ENCODE measurements around the gene SLC4A1. TPM values are rescaled to one million over a fixed set of nuclear protein-coding genes. Genes with fewer than 3 reads are reported as not detected.

The SLC4A1 gene
- total and polyA plus RNA-seq, 4 donors: 0.14 to 1,478 TPM; not detected in 2

DNA sequence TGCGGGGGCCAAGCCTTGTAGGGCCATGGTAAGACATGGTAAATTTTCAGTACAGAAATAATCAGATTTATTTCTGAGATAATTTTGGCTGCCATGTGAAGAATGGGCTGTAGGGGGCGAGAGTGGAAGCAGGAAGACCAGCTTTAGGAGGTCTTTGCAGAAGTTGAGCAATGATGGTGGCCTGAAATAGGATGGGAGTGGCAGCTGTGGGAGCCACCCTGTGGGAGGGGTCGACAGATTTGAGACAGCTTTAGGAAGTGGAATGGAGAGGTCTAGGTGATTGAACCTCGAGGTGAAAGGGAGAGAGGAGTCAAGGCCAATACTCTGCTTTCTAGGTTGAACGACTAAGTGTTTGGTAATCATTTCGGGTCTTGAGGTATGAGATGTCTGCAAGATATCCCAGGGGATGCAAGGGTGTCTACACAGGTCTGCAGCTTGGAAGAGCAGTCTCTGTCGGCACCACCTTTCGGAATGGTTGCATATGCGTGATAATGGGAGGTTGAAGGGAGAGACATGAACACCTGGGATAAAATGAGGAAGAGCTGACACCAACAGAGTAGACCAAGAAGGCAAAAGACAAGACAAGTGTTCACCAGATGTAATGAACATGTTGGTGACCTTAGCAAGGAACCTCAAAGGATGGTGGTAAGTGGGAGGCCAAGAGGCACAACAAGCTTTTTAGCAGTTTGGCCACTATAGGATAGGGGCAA, 64.0 kb downstream of the SLC4A1 start:
- Histone ChIP-seq H3K9me3 (ENCODE audit: control insufficient read depth in 4 of 4, low read length in 3 of 4) (no peaks in the 10 kb centered on the region), H3K4me1 (ENCODE audit: control insufficient read depth in 4 of 4, insufficient read depth in 4 of 4, low read length in 3 of 4) (peaks cover 0 to 11% (median 4%) of the 10 kb centered on the region in 4 donors), H3K27ac (ENCODE audit: low read depth in 1 of 2, low read length in 2 of 2) (no peak overlapping the region), H3K36me3 (ENCODE audit: control insufficient read depth in 4 of 4, insufficient read depth in 3 of 4, low read depth in 1 of 4, low read length in 3 of 4) (peaks cover 1 to 19% (median 15%) of the 10 kb centered on the region in 4 donors), H3K9ac (ENCODE audit: low read depth in 1 of 2, low read length in 2 of 2) (no peak overlapping the region), H3K27me3 (ENCODE audit: control insufficient read depth in 4 of 4, insufficient read depth in 4 of 4, low read length in 3 of 4) (no peaks in the 10 kb centered on the region), H3K4me3 (ENCODE audit: low read depth in 1 of 3, low read length in 3 of 3) (no peak overlapping the region)
- DNase-seq (ENCODE audit: low spot score): no peak
- TF ChIP-seq, protein P1, sequence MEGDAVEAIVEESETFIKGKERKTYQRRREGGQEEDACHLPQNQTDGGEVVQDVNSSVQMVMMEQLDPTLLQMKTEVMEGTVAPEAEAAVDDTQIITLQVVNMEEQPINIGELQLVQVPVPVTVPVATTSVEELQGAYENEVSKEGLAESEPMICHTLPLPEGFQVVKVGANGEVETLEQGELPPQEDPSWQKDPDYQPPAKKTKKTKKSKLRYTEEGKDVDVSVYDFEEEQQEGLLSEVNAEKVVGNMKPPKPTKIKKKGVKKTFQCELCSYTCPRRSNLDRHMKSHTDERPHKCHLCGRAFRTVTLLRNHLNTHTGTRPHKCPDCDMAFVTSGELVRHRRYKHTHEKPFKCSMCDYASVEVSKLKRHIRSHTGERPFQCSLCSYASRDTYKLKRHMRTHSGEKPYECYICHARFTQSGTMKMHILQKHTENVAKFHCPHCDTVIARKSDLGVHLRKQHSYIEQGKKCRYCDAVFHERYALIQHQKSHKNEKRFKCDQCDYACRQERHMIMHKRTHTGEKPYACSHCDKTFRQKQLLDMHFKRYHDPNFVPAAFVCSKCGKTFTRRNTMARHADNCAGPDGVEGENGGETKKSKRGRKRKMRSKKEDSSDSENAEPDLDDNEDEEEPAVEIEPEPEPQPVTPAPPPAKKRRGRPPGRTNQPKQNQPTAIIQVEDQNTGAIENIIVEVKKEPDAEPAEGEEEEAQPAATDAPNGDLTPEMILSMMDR (IDR thresholded peaks at IDR 0.05; ENCODE audit: low read depth, low read length, missing input control): peak; percentile 56
- TF ChIP-seq MAX (IDR thresholded peaks at IDR 0.05) (no peak), RAD21 (IDR thresholded peaks at IDR 0.05) (peak; percentile 58 to 67), NR2F2 (IDR thresholded peaks at IDR 0.05) (no peak)
- WGBS: 61% methylated on average over 9 of the region's 9 CpGs

DNA sequence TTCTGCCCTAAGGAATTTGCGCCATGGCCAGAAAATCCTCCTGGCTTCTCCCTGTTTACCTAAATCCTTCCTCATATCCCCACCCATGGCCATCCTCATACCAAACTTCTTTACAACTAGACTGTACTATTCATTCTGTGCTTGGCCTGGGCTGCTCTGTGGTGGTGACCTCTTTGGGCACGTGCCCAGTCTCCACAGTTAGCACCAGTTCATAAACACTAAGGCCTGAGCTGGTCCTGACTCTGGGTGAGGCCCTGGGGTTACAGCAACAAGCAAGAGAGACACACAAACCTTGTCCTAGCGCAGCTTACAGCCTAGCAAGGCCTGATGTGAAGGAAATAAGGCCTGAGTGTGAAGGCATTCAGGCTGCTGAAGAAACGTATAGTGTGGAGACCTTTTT, 65.2 kb downstream of the SLC4A1 start:
- Histone ChIP-seq H3K4me1 (ENCODE audit: control insufficient read depth in 4 of 4, insufficient read depth in 4 of 4, low read length in 3 of 4) (peaks cover 6 to 14% (median 12%) of the 10 kb centered on the region in 4 donors), H3K9me3 (ENCODE audit: control insufficient read depth in 4 of 4, low read length in 3 of 4) (no peaks in the 10 kb centered on the region), H3K27ac (ENCODE audit: low read depth in 1 of 2, low read length in 2 of 2) (no peak overlapping the region), H3K9ac (ENCODE audit: low read depth in 1 of 2, low read length in 2 of 2) (no peak overlapping the region), H3K36me3 (ENCODE audit: control insufficient read depth in 4 of 4, insufficient read depth in 3 of 4, low read depth in 1 of 4, low read length in 3 of 4) (peaks cover 1 to 11% (median 7%) of the 10 kb centered on the region in 4 donors), H3K4me3 (ENCODE audit: low read depth in 1 of 3, low read length in 3 of 3) (no peak overlapping the region), H3K27me3 (ENCODE audit: control insufficient read depth in 4 of 4, insufficient read depth in 4 of 4, low read length in 3 of 4) (no peaks in the 10 kb centered on the region)
- no peak for DNase-seq (ENCODE audit: low spot score)
- TF ChIP-seq YY1 (IDR thresholded peaks at IDR 0.05) (no peak), HNF4G (IDR thresholded peaks at IDR 0.05) (no peak), MAX (IDR thresholded peaks at IDR 0.05) (no peak), EGR1 (IDR thresholded peaks at IDR 0.05; ENCODE audit: low read depth in 2 of 2) (no peak)
- WGBS: 78% methylated on average over 4 of the region's 4 CpGs

DNA sequence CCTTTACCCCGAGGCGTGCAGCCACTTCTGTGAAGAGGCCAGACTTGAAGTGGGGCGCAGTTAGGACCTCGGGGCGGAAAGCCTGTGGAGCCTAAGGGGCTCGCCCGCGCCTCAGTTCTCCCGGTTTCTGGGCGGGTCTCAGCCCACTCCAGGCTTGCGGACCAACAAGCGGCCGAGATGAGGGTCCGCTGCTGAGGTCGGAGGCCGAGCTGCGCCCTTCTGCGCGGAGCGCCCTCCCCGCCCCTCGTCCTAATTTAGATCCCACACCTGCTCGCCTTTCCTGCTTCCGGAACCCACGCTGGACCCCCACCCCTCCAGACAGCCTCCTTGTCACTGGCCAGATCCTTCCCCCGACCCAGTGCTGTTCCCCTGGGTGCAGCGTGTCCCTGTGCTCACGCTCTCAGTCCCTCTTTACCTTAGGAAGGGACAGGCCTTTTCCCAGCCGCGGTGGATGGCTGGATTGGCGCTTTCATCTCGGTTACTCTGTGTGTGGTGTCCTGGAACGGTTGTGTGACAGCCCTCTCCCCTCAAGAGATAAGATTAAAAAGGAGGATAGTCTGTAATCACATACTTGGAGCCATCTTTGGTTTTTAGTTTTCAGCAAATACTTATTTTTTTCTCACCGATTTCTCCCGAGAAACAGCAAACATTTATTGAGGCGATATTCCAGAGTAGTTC, 67.3 kb downstream of the SLC4A1 start:
- H3K4me3 ChIP-seq (ENCODE audit: low read depth in 1 of 3, low read length in 3 of 3): peak overlapping the region; percentile 64 to 85 (median 75)
- H3K9ac ChIP-seq (ENCODE audit: low read depth in 1 of 2, low read length in 2 of 2): peak overlapping the region; percentile 79 to 86
- no peak for DNase-seq (ENCODE audit: low spot score)
- H3K27ac ChIP-seq (ENCODE audit: low read depth in 1 of 2, low read length in 2 of 2): peak overlapping the region; percentile 88 to 94
- no peaks in the 10 kb centered on the region for H3K9me3 ChIP-seq (ENCODE audit: control insufficient read depth in 4 of 4, low read length in 3 of 4)
- H3K27me3 ChIP-seq (ENCODE audit: control insufficient read depth in 4 of 4, insufficient read depth in 4 of 4, low read length in 3 of 4): no peaks in the 10 kb centered on the region
- WGBS: 4% methylated on average over 36 of the region's 36 CpGs
- peaks cover 6 to 14% (median 12%) of the 10 kb centered on the region in 4 donors for H3K4me1 ChIP-seq (ENCODE audit: control insufficient read depth in 4 of 4, insufficient read depth in 4 of 4, low read length in 3 of 4)
- peaks cover 0 to 8% (median 5%) of the 10 kb centered on the region in 4 donors for H3K36me3 ChIP-seq (ENCODE audit: control insufficient read depth in 4 of 4, insufficient read depth in 3 of 4, low read depth in 1 of 4, low read length in 3 of 4)
- TF ChIP-seq FOXA2 (IDR thresholded peaks at IDR 0.05) (no peak), EGR1 (IDR thresholded peaks at IDR 0.05; ENCODE audit: low read depth in 2 of 2) (no peak), RXRA (IDR thresholded peaks at IDR 0.05) (no peak), ZBTB33 (IDR thresholded peaks at IDR 0.05) (no peak), YY1 (IDR thresholded peaks at IDR 0.05) (no peak), SP1 (IDR thresholded peaks at IDR 0.05) (no peak), NR2F2 (IDR thresholded peaks at IDR 0.05) (no peak), JUND (IDR thresholded peaks at IDR 0.05) (no peak), RAD21 (IDR thresholded peaks at IDR 0.05) (no peak), TAF1 (conservative IDR thresholded peaks at IDR 0.05) (no peak)
- TF ChIP-seq, protein P1 (IDR thresholded peaks at IDR 0.05; ENCODE audit: low read depth, low read length, missing input control): no peak
- TF ChIP-seq, protein P2, sequence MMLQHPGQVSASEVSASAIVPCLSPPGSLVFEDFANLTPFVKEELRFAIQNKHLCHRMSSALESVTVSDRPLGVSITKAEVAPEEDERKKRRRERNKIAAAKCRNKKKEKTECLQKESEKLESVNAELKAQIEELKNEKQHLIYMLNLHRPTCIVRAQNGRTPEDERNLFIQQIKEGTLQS (IDR thresholded peaks at IDR 0.05): no peak

Data from liver (tissue), 9 donors.